Non-pigmented ciliary epithelial cell (primary cell): ENCODE measurements around the gene TNNI3.
"Not testable (repeated sequence)": the region's sequence is repeated elsewhere in the genome, so short reads cannot be mapped to it uniquely, and the experiment has no call there.

Experiments
- DNase-seq: peaks from one replicate; pipeline ENCODE4 v3.0.0-alpha.2; 2010; ENCODE audit warnings: low read depth

Gene TNNI3

DNA sequence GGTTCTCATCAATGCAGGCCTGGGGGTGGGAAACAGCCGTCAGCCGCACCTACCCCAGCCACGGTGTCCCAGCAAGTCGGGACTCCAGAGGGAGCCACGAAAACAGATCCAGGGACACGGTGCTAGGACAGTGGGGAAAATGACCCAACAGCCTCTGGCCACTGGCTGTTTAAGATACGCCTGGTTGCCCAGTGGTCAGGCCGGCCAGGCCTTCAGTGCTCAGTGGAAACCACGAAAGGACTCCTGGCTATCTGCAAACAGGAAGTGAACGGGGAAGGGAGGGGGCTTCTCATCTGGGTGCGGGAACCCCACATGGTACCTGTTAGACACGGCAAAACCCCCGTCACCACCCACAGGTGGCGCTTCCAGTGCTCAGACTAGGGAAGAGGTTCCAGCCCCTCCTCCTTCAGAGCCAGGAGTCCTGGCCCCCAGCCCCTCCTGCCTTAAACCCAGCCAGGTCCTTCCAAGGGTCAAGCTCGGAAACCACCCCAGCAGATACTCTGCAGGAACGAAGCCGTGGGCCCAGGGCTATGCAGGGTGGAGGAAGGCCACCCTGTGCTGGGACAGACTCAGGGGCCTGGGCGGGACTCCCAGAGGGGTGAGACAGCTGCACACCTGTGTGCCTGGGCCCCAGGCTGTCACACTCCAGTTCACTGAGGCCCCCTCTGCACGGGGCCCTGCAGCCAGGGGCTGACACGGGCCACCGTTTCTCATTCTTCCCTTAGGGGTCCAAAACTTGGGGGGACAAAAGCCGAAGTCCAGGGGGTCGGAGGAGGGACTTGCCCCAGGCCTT lies 44.6 kb downstream of the TNNI3 start:
- no peak for DNase-seq

DNA sequence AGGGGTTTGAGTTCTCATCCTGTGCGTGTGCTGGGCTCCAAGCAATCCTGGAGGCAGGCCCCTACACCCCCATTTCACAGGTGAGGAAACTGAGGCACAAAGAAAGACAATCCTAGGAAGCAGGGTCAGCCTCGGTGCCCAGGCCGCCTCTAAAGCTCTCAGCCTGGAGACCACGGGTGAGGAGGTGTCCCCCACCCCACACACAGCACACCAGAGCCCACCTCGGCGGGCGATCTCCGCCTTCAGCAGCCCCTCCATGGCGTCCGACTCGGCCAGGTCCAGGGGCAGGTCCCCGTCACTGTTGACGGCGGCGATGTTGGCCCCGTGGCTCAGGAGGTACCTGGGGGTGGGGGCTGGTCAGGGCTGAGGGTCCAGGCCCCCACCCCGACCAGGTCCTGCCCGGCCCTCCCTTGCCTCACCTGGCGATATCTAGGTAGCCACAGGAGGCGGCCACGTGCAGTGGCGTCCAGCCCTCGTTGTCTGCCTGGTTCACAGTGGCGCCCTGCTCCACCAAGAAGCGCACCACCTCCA lies 45.2 kb downstream of the TNNI3 start:
- DNase-seq, result no peak

DNA sequence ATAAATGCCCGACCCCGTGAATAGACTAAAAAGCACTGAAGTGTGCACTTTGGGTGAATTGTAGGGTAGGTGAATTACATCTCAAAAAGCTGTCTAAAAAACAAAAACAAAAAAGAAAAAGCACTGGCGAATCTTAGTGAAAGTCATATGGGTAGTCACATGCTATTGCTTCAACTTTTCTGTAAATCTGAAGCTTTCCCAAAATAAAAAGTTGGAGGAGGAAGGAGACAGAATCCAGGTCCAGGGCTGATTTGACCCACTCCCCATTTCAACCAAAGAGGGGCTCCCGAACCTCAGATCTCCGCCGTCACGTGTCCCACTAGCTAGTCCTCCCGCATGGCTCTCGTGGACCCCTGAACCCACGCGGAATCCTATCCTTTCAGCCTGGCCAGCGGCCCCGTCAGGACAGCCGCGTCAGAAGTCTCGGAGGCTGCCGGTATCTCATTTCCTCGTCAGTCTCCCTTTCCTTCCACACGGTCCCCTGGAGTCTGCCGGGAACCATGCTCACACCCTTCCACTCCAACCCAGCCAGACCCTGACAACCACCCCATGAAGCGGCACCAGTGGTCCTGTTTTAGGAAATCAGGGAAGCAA lies 46.2 kb downstream of the TNNI3 start:
- DNase-seq, result no peak

DNA sequence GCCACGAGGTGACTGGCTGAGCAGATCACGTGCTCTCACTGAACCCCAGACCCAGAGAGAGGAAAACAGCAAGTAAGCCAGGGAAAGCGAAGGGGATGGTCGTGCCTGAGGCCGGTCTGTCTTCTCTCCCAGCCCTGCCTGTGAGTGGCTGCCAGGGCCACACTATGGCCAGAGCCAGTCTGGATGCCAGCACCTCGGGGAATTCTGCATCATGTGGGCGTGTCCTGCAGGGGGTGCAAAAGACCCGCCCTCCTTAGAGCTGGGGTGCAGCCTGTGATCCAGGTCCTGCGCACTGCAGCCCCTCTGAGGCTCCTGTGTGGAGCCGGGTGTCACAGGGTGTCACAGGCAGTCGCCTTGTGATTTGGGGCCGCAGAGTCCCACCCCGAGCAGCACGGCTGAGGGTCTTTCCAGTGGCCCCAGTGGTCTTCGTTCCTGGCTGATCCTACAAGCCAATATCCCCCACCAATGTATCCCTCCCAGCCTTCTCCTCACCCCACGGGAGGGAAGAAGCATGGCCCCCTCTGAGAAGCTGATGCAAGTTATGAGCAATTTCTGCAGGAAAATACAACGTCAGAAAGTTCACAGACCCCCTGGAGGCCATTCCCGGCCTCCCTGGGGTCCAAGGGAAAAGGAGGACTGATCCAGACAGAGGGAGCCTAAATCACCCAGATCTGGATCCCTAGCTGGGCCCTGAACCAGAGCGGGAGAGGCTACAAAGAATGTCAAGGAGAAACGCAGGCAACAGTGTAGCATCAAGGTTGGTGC lies 47.8 kb downstream of the TNNI3 start:
- DNase-seq, result no peak

DNA sequence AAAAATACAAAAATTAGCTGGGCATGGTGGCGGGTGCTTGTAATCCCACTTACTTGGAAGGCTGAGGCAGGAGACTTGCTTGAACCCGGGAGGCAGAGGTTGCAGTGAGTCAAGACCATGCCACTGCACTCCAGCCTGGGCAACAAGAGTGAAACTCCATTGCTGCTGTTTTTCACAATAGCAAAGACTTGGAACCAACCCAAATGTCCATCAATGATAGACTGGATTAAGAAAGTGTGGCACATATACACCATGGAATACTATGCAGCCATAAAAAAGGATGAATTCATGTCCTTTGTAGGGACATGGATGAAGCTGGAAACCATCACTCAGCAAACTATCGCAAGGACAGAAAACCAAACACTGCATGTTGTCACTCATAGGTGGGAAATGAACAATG lies 50.3 kb downstream of the TNNI3 start:
- not testable (repeated sequence) for DNase-seq

DNA sequence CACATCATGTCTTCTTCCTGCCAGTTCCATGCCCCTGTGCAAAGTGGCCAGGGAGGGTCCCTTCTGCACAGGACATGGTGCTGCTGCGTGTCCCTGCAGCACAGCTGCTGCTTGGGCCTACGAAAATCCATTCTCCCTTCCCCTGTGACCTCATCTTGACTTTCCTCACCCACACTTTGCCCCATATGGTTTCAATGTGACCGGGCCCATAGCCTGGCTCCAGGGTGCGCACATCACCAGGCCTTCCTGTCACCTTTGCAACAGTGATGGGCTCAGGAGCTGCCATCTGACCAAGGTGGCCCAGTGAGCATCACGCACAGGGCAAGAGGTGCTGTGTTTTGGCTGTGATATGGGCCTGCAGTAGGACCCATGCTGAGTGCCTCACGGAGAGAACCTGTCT lies 50.9 kb downstream of the TNNI3 start:
- DNase-seq, result no peak

DNA sequence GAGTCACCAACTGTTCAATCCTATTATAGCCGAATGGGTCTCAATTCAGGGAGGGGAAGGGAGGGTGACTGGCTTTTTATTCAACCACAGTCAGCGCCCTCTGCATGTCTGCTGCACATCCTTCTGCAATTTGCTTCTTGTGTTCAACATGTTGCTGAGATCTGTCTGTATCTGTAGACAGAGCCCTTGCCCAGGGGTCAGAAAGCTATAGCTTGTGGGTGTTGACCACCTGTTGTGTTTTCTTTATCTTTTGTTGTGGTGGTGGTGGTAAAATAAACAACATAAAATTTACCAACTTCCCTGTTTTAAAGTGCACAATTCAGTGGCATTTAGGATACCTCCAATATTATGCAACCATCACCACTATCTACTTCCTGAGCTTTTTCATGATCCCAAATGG lies 52.3 kb downstream of the TNNI3 start:
- no peak for DNase-seq

DNA sequence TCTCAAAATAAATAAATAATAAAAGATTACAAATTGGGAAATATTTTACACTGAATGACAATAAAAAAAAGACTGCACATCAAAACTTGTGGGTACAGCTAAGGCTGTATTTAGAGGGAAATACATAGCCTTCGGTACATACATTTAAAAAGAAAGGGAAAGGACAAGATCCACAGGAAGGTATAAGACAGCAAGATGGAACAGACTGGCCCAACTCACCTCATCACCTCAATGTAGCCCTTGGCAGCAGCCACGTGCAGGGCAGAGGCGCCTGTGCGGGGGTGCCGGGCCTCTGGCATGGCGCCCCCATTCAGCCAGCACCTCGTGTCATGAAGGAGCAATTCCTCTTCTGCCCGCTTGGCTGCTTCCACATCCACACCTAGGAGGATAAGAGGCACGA lies 54.3 kb downstream of the TNNI3 start:
- DNase-seq, result no peak
